Upper lobe of left lung (tissue), 6 donors: ENCODE measurements around the gene MPEG1. TPM values are rescaled to one million over a fixed set of nuclear protein-coding genes. Genes with fewer than 3 reads are reported as not detected.

Source experiments
- ATAC-seq, 2 donors: fragments of 200-7000 bp; cut with Tn5 transposase; one replicate each; pipeline ENCODE4 v1.9.1; 2022; ENCODE audit warnings: mild to moderate bottlenecking in 2 of 2, moderate library complexity in 2 of 2; ENCODE audit not compliant: low FRiP score in 2 of 2
- DNase-seq, 2 donors: peaks; one replicate each; pipeline ENCODE4 v3.0.0-alpha.2; 2019 to 2020
- H3K27ac ChIP-seq, 4 donors: fragments of 200-600 bp; sonication (generic); one replicate each; pipeline ENCODE4 v1.5.1; 2016 to 2019
- H3K27me3 ChIP-seq, 4 donors: fragments of 200-600 bp; sonication (generic); one replicate each; pipeline ENCODE4 v1.5.1; 2017 to 2019
- H3K36me3 ChIP-seq, 4 donors: fragments of 200-600 bp; sonication (generic); one replicate each; pipeline ENCODE4 v1.5.1; 2016 to 2019
- H3K4me1 ChIP-seq, 4 donors: fragments of 200-600 bp; sonication (generic); one replicate each; pipeline ENCODE4 v1.5.1; 2018 to 2019
- H3K4me3 ChIP-seq, 4 donors: fragments of 200-600 bp; sonication (generic); one replicate each; pipeline ENCODE4 v1.5.1; 2017 to 2019; ENCODE audit warnings: mild to moderate bottlenecking in 2 of 4, moderate library complexity in 1 of 4
- H3K9me3 ChIP-seq, 4 donors: fragments of 200-600 bp; sonication (generic); one replicate each; pipeline ENCODE4 v1.5.1; 2018 to 2019
- CTCF ChIP-seq, 6 experiments: fragments of 450-650 bp in 4 of 6; fragments of 200-600 bp in 2 of 6; sonication (generic) in 2 of 6; IDR thresholded peaks; one replicate each; pipeline ENCODE4 v1.5.1; 2016 to 2019; ENCODE audit warnings: antibody characterized with exemption in 6 of 6
- EP300 ChIP-seq, 4 donors: sonication (generic); formaldehyde crosslinking; IDR thresholded peaks; one replicate each; pipeline ENCODE4 v1.5.1; 2017; ENCODE audit warnings: antibody characterized with exemption in 4 of 4, control low read depth in 2 of 4
- POLR2A ChIP-seq, 4 donors: fragments of 450-650 bp; IDR thresholded peaks; one replicate each; pipeline ENCODE4 v1.5.1; 2016 to 2017; ENCODE audit warnings: antibody characterized with exemption in 4 of 4, mild to moderate bottlenecking in 2 of 4
- POLR2AphosphoS5 ChIP-seq, 2 donors: sonication (generic); formaldehyde crosslinking; IDR thresholded peaks; one replicate each; pipeline ENCODE4 v1.5.1; 2017; ENCODE audit warnings: antibody characterized with exemption in 2 of 2
- WGBS, 2 donors: methylation state at CpG; one replicate each; pipeline ENCODE4 v1.1.5; 2017 to 2018; 5-methylcytosine and 5-hydroxymethylcytosine counted together
- total RNA-seq, 6 donors: library from RNA; depleted of rRNA in 4 of 6; stranded (reverse); fragments of >200 nt in 4 of 6; gene quantifications; one replicate each; pipeline versions ENCODE4 v1.1.0 to v1.2.1, GENCODE V29; 2016 to 2021
- donor health status: DM: no; HTN: no; CAD: no; lungs with moderate emphysema.
- donor health status: DM: no; HTN: yes; CAD: no; lungs with severe emphysema.

MPEG1 gene
- total RNA-seq, 6 donors from 2014 or later: 5.5 to 59.2 (median 25.1) TPM

GRCh38 chr11:59222464-59223060 is 9.8 kb upstream of the MPEG1 start:
- 58 to 70% methylated on average over 2 of the region's 2 CpGs for WGBS, 2 donors
- no peak for DNase-seq
- Histone ChIP-seq H3K9me3 (no peaks in the 10 kb centered on the region), H3K4me3 (no peak overlapping the region), H3K27me3 (no peaks in the 10 kb centered on the region), H3K4me1 (peaks cover 13 to 35% (median 22%) of the 10 kb centered on the region in 4 donors), H3K36me3 (no peaks in the 10 kb centered on the region), H3K27ac (peak overlapping the region; percentile 56 to 79 (median 62))
- TF ChIP-seq EP300 (IDR thresholded peaks at IDR 0.05) (no peak), POLR2A (IDR thresholded peaks at IDR 0.05) (peak in 1 of 4 donors; percentile 37), CTCF (IDR thresholded peaks at IDR 0.05) (no peak)
- peak; percentile 30 to 57 for ATAC-seq

- DNase-seq (no peak), ATAC-seq (peak in 1 of 2 donors; percentile 18)
- no peak for TF ChIP-seq POLR2A (IDR thresholded peaks at IDR 0.05)
- peak in 1 of 6 experiments; percentile 4 for TF ChIP-seq CTCF (IDR thresholded peaks at IDR 0.05)
- no peak for TF ChIP-seq EP300 (IDR thresholded peaks at IDR 0.05)
- TF ChIP-seq POLR2AphosphoS5 (IDR thresholded peaks at IDR 0.05): peak in 1 of 2 donors; percentile 15
- 52 to 63% methylated on average over 4 of the region's 4 CpGs for WGBS, 2 donors
- H3K27ac ChIP-seq: peak overlapping the region in 3 of 4 donors; percentile 56 to 73 (median 69)
- no peaks in the 10 kb centered on the region for H3K36me3 ChIP-seq
- no peaks in the 10 kb centered on the region for H3K27me3 ChIP-seq
- no peaks in the 10 kb centered on the region for H3K9me3 ChIP-seq
- H3K4me3 ChIP-seq: no peak overlapping the region
- H3K4me1 ChIP-seq: peaks cover 13 to 33% (median 27%) of the 10 kb centered on the region in 4 donors
These were observed 8.7 kb upstream of the MPEG1 start for GRCh38 chr11:59221441-59221840.

- H3K27me3 ChIP-seq: no peaks in the 10 kb centered on the region
- no peaks in the 10 kb centered on the region for H3K9me3 ChIP-seq
- DNase-seq (no peak), ATAC-seq (no peak)
- no peak overlapping the region for H3K4me3 ChIP-seq
- no peak for TF ChIP-seq CTCF (IDR thresholded peaks at IDR 0.05)
- TF ChIP-seq EP300 (IDR thresholded peaks at IDR 0.05): no peak
- TF ChIP-seq POLR2A (IDR thresholded peaks at IDR 0.05): no peak
- no peak for TF ChIP-seq POLR2AphosphoS5 (IDR thresholded peaks at IDR 0.05)
- H3K4me1 ChIP-seq: peaks cover 19 to 25% (median 24%) of the 10 kb centered on the region in 4 donors
- H3K36me3 ChIP-seq: no peaks in the 10 kb centered on the region
- no peak overlapping the region for H3K27ac ChIP-seq
- WGBS, 2 donors: 80 to 85% methylated on average over 4 of the region's 4 CpGs
These were observed 7.1 kb upstream of the MPEG1 start for GRCh38 chr11:59219836-59220235.

- Histone ChIP-seq H3K27me3 (no peaks in the 10 kb centered on the region), H3K9me3 (no peaks in the 10 kb centered on the region), H3K4me1 (peaks cover 11 to 19% (median 16%) of the 10 kb centered on the region in 4 donors), H3K27ac (no peak overlapping the region), H3K36me3 (no peaks in the 10 kb centered on the region), H3K4me3 (no peak overlapping the region)
- DNase-seq (no peak), ATAC-seq (no peak)
- TF ChIP-seq CTCF (IDR thresholded peaks at IDR 0.05) (no peak), POLR2AphosphoS5 (IDR thresholded peaks at IDR 0.05) (no peak), EP300 (IDR thresholded peaks at IDR 0.05) (no peak), POLR2A (IDR thresholded peaks at IDR 0.05) (no peak)
- WGBS, 2 donors: 61 to 67% methylated on average over 2 of the region's 2 CpGs
These were observed 6.2 kb upstream of the MPEG1 start for GRCh38 chr11:59218893-59219292.

GRCh38 chr11:59218319-59218718 is 5.6 kb upstream of the MPEG1 start:
- 91 to 97% methylated on average over 4 of the region's 4 CpGs for WGBS, 2 donors
- DNase-seq (no peak), ATAC-seq (no peak)
- no peak overlapping the region for H3K27ac ChIP-seq
- no peaks in the 10 kb centered on the region for H3K27me3 ChIP-seq
- no peak overlapping the region for H3K4me3 ChIP-seq
- H3K4me1 ChIP-seq: peaks cover 8 to 16% (median 13%) of the 10 kb centered on the region in 4 donors
- no peaks in the 10 kb centered on the region for H3K9me3 ChIP-seq
- TF ChIP-seq POLR2AphosphoS5 (IDR thresholded peaks at IDR 0.05) (no peak), EP300 (IDR thresholded peaks at IDR 0.05) (no peak), POLR2A (IDR thresholded peaks at IDR 0.05) (no peak), CTCF (IDR thresholded peaks at IDR 0.05) (no peak)
- no peaks in the 10 kb centered on the region for H3K36me3 ChIP-seq
